Sigmoid colon (tissue), 7 donors: ENCODE results near the gene CD180. TPM values are rescaled to one million over a fixed set of nuclear protein-coding genes. Genes with fewer than 3 reads are reported as not detected.

ENCODE experiments used
- DNase-seq: peaks from one replicate; pipeline ENCODE4 v3.0.0-alpha.2; 2019
- H3K27ac ChIP-seq, 4 donors: fragments of 200-600 bp; sonication (generic); one replicate each; pipeline ENCODE4 v1.5.1; 2016 to 2019; ENCODE audit warnings: mild to moderate bottlenecking in 1 of 4
- H3K27me3 ChIP-seq, 3 donors: fragments of 200-600 bp; sonication (generic); one replicate each; pipeline ENCODE4 v1.5.1; 2019; ENCODE audit warnings: mild to moderate bottlenecking in 1 of 3
- H3K36me3 ChIP-seq, 4 donors: fragments of 200-600 bp; sonication (generic); one replicate each; pipeline ENCODE4 v1.5.1; 2016 to 2019
- H3K4me1 ChIP-seq, 4 donors: fragments of 200-600 bp; sonication (generic); one replicate each; pipeline ENCODE4 v1.5.1; 2017 to 2019
- H3K4me3 ChIP-seq, 4 donors: fragments of 200-600 bp; sonication (generic); one replicate each; pipeline ENCODE4 v1.5.1; 2017 to 2019; ENCODE audit warnings: mild to moderate bottlenecking in 2 of 4, moderate library complexity in 1 of 4
- H3K9me3 ChIP-seq, 4 donors: fragments of 200-600 bp in 3 of 4; sonication (generic) in 3 of 4; one replicate each; pipeline versions ENCODE4 v1.5.1 to v1.6.1; 2013 to 2019
- EP300 ChIP-seq, 4 donors: sonication (generic); formaldehyde crosslinking; IDR thresholded peaks; one replicate each; pipeline ENCODE4 v1.6.1; 2017; ENCODE audit warnings: antibody characterized with exemption in 4 of 4
- POLR2A ChIP-seq, 2 donors: fragments of 450-650 bp; IDR thresholded peaks; one replicate each; pipeline ENCODE4 v1.6.1; 2016; ENCODE audit warnings: antibody characterized with exemption in 2 of 2, mild to moderate bottlenecking in 2 of 2, moderate library complexity in 2 of 2
- POLR2AphosphoS5 ChIP-seq, 4 donors: sonication (generic); formaldehyde crosslinking; IDR thresholded peaks; one replicate each; pipeline ENCODE4 v1.6.1; 2017; ENCODE audit warnings: antibody characterized with exemption in 4 of 4
- WGBS, 2 donors: extraction: QIAGEN DNeasy Blood & Tissue Kit; methylation state at CpG; one replicate each; pipeline ENCODE4 v1.1.7; 2013; 5-methylcytosine and 5-hydroxymethylcytosine counted together
- intact Hi-C: fragments of 100-400 bp; cut with DNase I; formaldehyde crosslinking; loops from one replicate; pipeline ENCODE4 v1.15.1; 2023
- polyA plus RNA-seq, 3 donors: library from polyadenylated mRNA; stranded (reverse); fragments of 200-250 nt; gene quantifications; one replicate each; pipeline ENCODE4 v1.2.3, GENCODE V29; 2013
- total RNA-seq, 4 donors: library from RNA; depleted of rRNA; stranded (reverse); fragments of >200 nt; gene quantifications; one replicate each; pipeline ENCODE4 v1.1.0, GENCODE V29; 2016
- TF ChIP-seq, protein P1 (sequence below), 4 experiments: fragments of 450-650 bp in 3 of 4; fragments of 200-600 bp in 1 of 4; IDR thresholded peaks; one replicate each; pipeline ENCODE4 v1.5.1; 2016 to 2019; ENCODE audit warnings: antibody characterized with exemption in 4 of 4, mild to moderate bottlenecking in 3 of 4, moderate library complexity in 2 of 4
- donor health status: healthy with polysubstance abuse.
- donor health status: Bipolar disorder and iron deficiency.
- donor health status: healthy.

Gene CD180
- total RNA-seq, result 1 to 10 TPM in 1 of 4 donors, under 1 TPM in 3; 0.55 to 1.1 (median 0.90) TPM
- polyA plus RNA-seq, result 1 to 10 TPM in 2 of 3 donors, under 1 TPM in 1; 0.60 to 3.5 (median 2.3) TPM

GRCh38 chr5:67196537-67197059 is at the start of gene CD180:
Gene CD180 (minus strand): TSS chr5:67196799. CDS start chr5:67196641, 158 bp downstream.
- WGBS, 2 donors, result 59 to 74% methylated on average over 5 of the region's 5 CpGs
- Histone ChIP-seq H3K27ac (peak within 1 kb of the TSS in 2 of 4 donors; percentile 4 to 9), H3K4me3 (no peak within 1 kb of the TSS), H3K27me3 (no peaks in the 10 kb centered on the region), H3K9me3 (peaks cover 0 to 3% (median 0%) of the 10 kb centered on the region in 4 donors), H3K36me3 (no peaks in the 10 kb centered on the region), H3K4me1 (peaks cover 0 to 8% (median 0%) of the 10 kb centered on the region in 4 donors)
- intact Hi-C loops, result no loop called here
- no peak for TF ChIP-seq POLR2AphosphoS5 (IDR thresholded peaks at IDR 0.05)
- no peak for TF ChIP-seq EP300 (IDR thresholded peaks at IDR 0.05)
- TF ChIP-seq, protein P1, sequence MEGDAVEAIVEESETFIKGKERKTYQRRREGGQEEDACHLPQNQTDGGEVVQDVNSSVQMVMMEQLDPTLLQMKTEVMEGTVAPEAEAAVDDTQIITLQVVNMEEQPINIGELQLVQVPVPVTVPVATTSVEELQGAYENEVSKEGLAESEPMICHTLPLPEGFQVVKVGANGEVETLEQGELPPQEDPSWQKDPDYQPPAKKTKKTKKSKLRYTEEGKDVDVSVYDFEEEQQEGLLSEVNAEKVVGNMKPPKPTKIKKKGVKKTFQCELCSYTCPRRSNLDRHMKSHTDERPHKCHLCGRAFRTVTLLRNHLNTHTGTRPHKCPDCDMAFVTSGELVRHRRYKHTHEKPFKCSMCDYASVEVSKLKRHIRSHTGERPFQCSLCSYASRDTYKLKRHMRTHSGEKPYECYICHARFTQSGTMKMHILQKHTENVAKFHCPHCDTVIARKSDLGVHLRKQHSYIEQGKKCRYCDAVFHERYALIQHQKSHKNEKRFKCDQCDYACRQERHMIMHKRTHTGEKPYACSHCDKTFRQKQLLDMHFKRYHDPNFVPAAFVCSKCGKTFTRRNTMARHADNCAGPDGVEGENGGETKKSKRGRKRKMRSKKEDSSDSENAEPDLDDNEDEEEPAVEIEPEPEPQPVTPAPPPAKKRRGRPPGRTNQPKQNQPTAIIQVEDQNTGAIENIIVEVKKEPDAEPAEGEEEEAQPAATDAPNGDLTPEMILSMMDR (IDR thresholded peaks at IDR 0.05), result no peak
- no peak for TF ChIP-seq POLR2A (IDR thresholded peaks at IDR 0.05)
- DNase-seq, result no peak

GRCh38 chr5:67246108-67246507 is 49.5 kb upstream of the CD180 start:
- intact Hi-C loops, result loop anchor here (2.0 to 10.0 kb wide), 11 partner anchors 55 to 1007 kb away; partner anchors contain the start of gene PIK3R1
- DNase-seq, result no peak

GRCh38 chr5:67245259-67245846 is 48.8 kb upstream of the CD180 start:
- no peak overlapping the region for H3K4me3 ChIP-seq
- H3K36me3 ChIP-seq, result no peaks in the 10 kb centered on the region
- intact Hi-C loops, result loop anchor here (5.0 to 10.0 kb wide), 9 partner anchors 149 to 972 kb away; partner anchors contain the start of gene PIK3R1
- no peaks in the 10 kb centered on the region for H3K9me3 ChIP-seq
- no peak for DNase-seq
- H3K27ac ChIP-seq, result peak overlapping the region; percentile 18 to 72 (median 62)
- H3K27me3 ChIP-seq, result no peaks in the 10 kb centered on the region
- peaks cover 0 to 86% (median 74%) of the 10 kb centered on the region in 4 donors for H3K4me1 ChIP-seq
- 64 to 75% methylated on average over 3 of the region's 3 CpGs for WGBS, 2 donors
- TF ChIP-seq POLR2AphosphoS5 (IDR thresholded peaks at IDR 0.05) (no peak), EP300 (IDR thresholded peaks at IDR 0.05) (no peak), POLR2A (IDR thresholded peaks at IDR 0.05) (no peak)
- TF ChIP-seq, protein P1 (IDR thresholded peaks at IDR 0.05), result no peak

More at GRCh38 chr5:67246108-67246507, 49.5 kb upstream of the CD180 start:
- peak overlapping the region; percentile 51 to 72 (median 64) for H3K27ac ChIP-seq
- WGBS, 2 donors, result 0 to 7% methylated on average over 2 of the region's 2 CpGs
- no peaks in the 10 kb centered on the region for H3K27me3 ChIP-seq
- H3K4me1 ChIP-seq, result peaks cover 0 to 79% (median 68%) of the 10 kb centered on the region in 4 donors
- H3K36me3 ChIP-seq, result no peaks in the 10 kb centered on the region
- no peak for TF ChIP-seq EP300 (IDR thresholded peaks at IDR 0.05)
- TF ChIP-seq POLR2AphosphoS5 (IDR thresholded peaks at IDR 0.05), result peak in 1 of 4 donors; percentile 30
- TF ChIP-seq POLR2A (IDR thresholded peaks at IDR 0.05), result no peak
- TF ChIP-seq, protein P1 (IDR thresholded peaks at IDR 0.05), result peak; percentile 69 to 88 (median 76)
- H3K4me3 ChIP-seq, result no peak overlapping the region
- H3K9me3 ChIP-seq, result no peaks in the 10 kb centered on the region

GRCh38 chr5:67244345-67244793 is 47.8 kb upstream of the CD180 start:
- intact Hi-C loops, result loop anchor here (10.0 kb wide), 4 partner anchors 150 to 680 kb away; no protein-coding TSS in a partner anchor

GRCh38 chr5:67243944-67244343 is 47.3 kb upstream of the CD180 start:
- TF ChIP-seq POLR2AphosphoS5 (IDR thresholded peaks at IDR 0.05), result no peak
- TF ChIP-seq, protein P1 (IDR thresholded peaks at IDR 0.05), result no peak
- TF ChIP-seq POLR2A (IDR thresholded peaks at IDR 0.05), result no peak
- TF ChIP-seq EP300 (IDR thresholded peaks at IDR 0.05), result no peak

More at GRCh38 chr5:67244345-67244793, 47.8 kb upstream of the CD180 start:
- Histone ChIP-seq H3K4me3 (no peak overlapping the region), H3K27ac (peak overlapping the region in 3 of 4 donors; percentile 3 to 72 (median 59)), H3K9me3 (no peaks in the 10 kb centered on the region), H3K4me1 (peaks cover 0 to 93% (median 75%) of the 10 kb centered on the region in 4 donors), H3K27me3 (no peaks in the 10 kb centered on the region), H3K36me3 (no peaks in the 10 kb centered on the region)
- 55 to 87% methylated on average over 3 of the region's 3 CpGs for WGBS, 2 donors
- TF ChIP-seq EP300 (IDR thresholded peaks at IDR 0.05) (no peak), POLR2AphosphoS5 (IDR thresholded peaks at IDR 0.05) (peak in 1 of 4 donors; percentile 16)
- DNase-seq, result no peak

More at GRCh38 chr5:67243944-67244343, 47.3 kb upstream of the CD180 start:
- intact Hi-C loops, result loop anchor here (10.0 kb wide), 4 partner anchors 151 to 681 kb away; no protein-coding TSS in a partner anchor
- Histone ChIP-seq H3K36me3 (no peaks in the 10 kb centered on the region), H3K9me3 (no peaks in the 10 kb centered on the region), H3K4me1 (peaks cover 0 to 93% (median 75%) of the 10 kb centered on the region in 4 donors), H3K4me3 (no peak overlapping the region), H3K27ac (peak overlapping the region in 3 of 4 donors; percentile 3 to 72 (median 59)), H3K27me3 (no peaks in the 10 kb centered on the region)
- no peak for DNase-seq
- WGBS, 2 donors, result 91 to 92% methylated on average over 4 of the region's 4 CpGs
